ENCODE measurements around the gene BRD4. TPM values are rescaled to one million over a fixed set of nuclear protein-coding genes. Genes with fewer than 3 reads are reported as not detected.
A peak's percentile ranks its signal among the peaks of the same experiment; 100 is the strongest.

BRD4 gene
- total and polyA plus RNA-seq, 2 of the 13 experiments (the other 11 are each of a cell fraction or from before 2014, with no cell fraction given), result 10.5 to 11.4 TPM

- TF ChIP-seq, protein P1, sequence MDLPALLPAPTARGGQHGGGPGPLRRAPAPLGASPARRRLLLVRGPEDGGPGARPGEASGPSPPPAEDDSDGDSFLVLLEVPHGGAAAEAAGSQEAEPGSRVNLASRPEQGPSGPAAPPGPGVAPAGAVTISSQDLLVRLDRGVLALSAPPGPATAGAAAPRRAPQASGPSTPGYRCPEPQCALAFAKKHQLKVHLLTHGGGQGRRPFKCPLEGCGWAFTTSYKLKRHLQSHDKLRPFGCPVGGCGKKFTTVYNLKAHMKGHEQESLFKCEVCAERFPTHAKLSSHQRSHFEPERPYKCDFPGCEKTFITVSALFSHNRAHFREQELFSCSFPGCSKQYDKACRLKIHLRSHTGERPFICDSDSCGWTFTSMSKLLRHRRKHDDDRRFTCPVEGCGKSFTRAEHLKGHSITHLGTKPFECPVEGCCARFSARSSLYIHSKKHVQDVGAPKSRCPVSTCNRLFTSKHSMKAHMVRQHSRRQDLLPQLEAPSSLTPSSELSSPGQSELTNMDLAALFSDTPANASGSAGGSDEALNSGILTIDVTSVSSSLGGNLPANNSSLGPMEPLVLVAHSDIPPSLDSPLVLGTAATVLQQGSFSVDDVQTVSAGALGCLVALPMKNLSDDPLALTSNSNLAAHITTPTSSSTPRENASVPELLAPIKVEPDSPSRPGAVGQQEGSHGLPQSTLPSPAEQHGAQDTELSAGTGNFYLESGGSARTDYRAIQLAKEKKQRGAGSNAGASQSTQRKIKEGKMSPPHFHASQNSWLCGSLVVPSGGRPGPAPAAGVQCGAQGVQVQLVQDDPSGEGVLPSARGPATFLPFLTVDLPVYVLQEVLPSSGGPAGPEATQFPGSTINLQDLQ (CRISPR knock-in tag; IDR thresholded peaks at IDR 0.05), result no peak
- TF ChIP-seq BHLHE40 (IDR thresholded peaks at IDR 0.05; ENCODE audit: low read length) (peak; percentile 33; the same call in 1 of the 2 replicates), PITX1 (CRISPR knock-in tag; IDR thresholded peaks at IDR 0.05) (no peak), ATRX (CRISPR knock-in tag; IDR thresholded peaks at IDR 0.05; ENCODE audit: borderline replicate concordance) (no peak), ZNF256 (CRISPR knock-in tag; conservative IDR thresholded peaks at IDR 0.05) (no peak), DNMT3B (CRISPR knock-in tag; conservative IDR thresholded peaks at IDR 0.05) (no peak), CSRNP1 (CRISPR knock-in tag; IDR thresholded peaks at IDR 0.05) (no peak), HINFP (CRISPR knock-in tag; IDR thresholded peaks at IDR 0.05; ENCODE audit: low read depth) (no peak), LBX2 (CRISPR knock-in tag; IDR thresholded peaks at IDR 0.05; ENCODE audit: borderline replicate concordance) (no peak), SSRP1 (CRISPR knock-in tag; IDR thresholded peaks at IDR 0.05) (0 out of 2 replicates have a peak, but pooled peaks have one; percentile 23), ZBED4 (CRISPR knock-in tag; IDR thresholded peaks at IDR 0.05; ENCODE audit: borderline replicate concordance) (no peak)
- TF ChIP-seq, protein P2, sequence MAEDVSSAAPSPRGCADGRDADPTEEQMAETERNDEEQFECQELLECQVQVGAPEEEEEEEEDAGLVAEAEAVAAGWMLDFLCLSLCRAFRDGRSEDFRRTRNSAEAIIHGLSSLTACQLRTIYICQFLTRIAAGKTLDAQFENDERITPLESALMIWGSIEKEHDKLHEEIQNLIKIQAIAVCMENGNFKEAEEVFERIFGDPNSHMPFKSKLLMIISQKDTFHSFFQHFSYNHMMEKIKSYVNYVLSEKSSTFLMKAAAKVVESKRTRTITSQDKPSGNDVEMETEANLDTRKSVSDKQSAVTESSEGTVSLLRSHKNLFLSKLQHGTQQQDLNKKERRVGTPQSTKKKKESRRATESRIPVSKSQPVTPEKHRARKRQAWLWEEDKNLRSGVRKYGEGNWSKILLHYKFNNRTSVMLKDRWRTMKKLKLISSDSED (CRISPR knock-in tag; IDR thresholded peaks at IDR 0.05), result no peak
These were observed 8.7 kb downstream of the BRD4 start (continued) for GRCh38 chr19:15323496-15324235.
